ENCODE results near the gene ERICH4.
A peak's percentile ranks its signal among the peaks of the same experiment; 100 is the strongest.

Gene ERICH4

DNA sequence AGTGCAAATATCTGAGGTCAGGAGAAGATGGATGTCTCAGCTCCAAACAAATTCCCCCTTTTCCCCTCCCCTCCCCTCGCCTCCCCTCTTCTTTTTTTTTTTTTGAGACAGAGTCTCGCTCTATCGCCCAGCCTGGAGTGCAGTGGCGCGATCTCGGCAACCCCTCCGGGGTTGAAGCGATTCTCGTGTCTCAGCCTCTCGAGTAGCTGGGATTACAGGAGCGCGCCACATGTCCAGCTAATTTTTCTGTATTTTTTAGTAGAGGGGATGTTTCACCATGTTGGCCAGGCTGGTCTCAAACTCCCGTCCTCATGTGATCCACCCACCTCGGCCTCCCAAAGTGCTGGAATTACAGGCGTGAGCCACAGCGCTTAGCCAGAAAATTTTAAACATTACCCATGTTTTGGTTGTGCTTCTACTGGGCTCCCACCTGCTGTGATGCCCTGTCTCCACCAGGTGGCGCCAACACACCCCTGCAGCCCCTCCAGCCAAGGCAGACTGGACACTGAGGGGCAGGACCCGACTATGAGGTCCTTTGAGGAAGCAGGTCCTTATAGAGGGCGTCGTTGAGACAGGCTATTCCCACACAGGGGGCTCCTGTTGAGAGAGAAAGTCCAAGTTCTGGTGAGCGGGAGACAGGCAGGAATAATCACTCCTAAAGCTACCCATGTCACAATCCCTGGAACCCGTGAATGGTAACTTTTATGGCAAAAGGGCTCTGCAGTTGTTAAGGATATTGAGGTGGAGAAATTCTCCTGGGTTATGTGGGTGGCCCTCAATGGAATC is 6.3 kb downstream of the ERICH4 start:
- H3K9me3 ChIP-seq, result no peaks in the 10 kb centered on the region
- DNase-seq, result peak; percentile 69 to 81
- intact Hi-C loops (cut with DNase I; ENCODE audit: low total_unique reads), result no loop called here
- H3K36me3 ChIP-seq, result no peaks in the 10 kb centered on the region
- peak overlapping the region; percentile 17 to 26 for H3K4me3 ChIP-seq
- no peak overlapping the region for H3K27ac ChIP-seq
- H3K27me3 ChIP-seq, result peaks cover 0 to 7% of the 10 kb centered on the region in 2 donors
- TF ChIP-seq, protein P1, sequence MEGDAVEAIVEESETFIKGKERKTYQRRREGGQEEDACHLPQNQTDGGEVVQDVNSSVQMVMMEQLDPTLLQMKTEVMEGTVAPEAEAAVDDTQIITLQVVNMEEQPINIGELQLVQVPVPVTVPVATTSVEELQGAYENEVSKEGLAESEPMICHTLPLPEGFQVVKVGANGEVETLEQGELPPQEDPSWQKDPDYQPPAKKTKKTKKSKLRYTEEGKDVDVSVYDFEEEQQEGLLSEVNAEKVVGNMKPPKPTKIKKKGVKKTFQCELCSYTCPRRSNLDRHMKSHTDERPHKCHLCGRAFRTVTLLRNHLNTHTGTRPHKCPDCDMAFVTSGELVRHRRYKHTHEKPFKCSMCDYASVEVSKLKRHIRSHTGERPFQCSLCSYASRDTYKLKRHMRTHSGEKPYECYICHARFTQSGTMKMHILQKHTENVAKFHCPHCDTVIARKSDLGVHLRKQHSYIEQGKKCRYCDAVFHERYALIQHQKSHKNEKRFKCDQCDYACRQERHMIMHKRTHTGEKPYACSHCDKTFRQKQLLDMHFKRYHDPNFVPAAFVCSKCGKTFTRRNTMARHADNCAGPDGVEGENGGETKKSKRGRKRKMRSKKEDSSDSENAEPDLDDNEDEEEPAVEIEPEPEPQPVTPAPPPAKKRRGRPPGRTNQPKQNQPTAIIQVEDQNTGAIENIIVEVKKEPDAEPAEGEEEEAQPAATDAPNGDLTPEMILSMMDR (IDR thresholded peaks at IDR 0.05), result peak; percentile 88 to 97
- H3K4me1 ChIP-seq, result peaks cover 0 to 10% (median 3%) of the 10 kb centered on the region in 4 donors

GRCh38 chr19:41449865-41450178 is 6.9 kb downstream of the ERICH4 start:
- TF ChIP-seq, protein P1 (IDR thresholded peaks at IDR 0.05), result no peak
- H3K36me3 ChIP-seq, result no peaks in the 10 kb centered on the region
- no peak overlapping the region for H3K4me3 ChIP-seq
- H3K27ac ChIP-seq, result no peak overlapping the region
- peaks cover 0 to 10% (median 3%) of the 10 kb centered on the region in 4 donors for H3K4me1 ChIP-seq
- peaks cover 0 to 6% of the 10 kb centered on the region in 2 donors for H3K27me3 ChIP-seq
- intact Hi-C loops (cut with DNase I; ENCODE audit: low total_unique reads), result no loop called here
- no peaks in the 10 kb centered on the region for H3K9me3 ChIP-seq
- no peak for DNase-seq

DNA sequence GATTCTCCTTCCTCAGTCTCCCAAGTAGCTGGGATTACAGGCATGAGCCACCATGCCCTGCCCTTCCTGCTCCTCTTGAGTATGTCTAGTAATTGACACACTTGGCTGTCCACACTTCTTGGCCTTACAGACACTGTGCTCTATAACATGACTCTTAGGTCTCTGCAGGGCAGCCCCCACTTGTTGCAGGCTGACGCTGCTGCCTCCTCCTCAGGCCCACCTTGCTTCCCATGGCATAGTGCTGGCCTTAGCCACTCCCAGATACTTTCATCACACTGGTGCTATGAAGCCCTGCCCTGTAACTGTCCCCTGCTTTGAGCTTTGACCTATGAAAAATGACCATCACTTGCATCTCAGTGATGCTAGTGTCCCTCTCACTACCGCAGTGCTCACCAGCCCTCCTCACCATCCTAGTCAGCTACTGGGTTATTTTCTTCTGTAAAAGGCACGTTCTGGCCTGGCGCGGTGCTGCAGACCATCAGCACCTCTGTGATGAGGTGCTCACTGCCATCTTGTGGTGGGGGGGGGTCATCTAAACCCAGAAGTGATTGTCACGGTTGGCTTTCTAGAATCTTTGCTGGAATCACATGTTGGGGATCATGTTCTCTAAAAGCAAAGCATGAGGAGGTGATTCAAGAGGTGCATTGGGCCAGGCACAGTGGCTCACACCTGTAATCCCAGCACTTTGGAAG is 9.8 kb downstream of the ERICH4 start:
- Histone ChIP-seq H3K27ac (no peak overlapping the region), H3K27me3 (no peaks in the 10 kb centered on the region), H3K4me3 (no peak overlapping the region), H3K9me3 (no peaks in the 10 kb centered on the region), H3K4me1 (peaks cover 0 to 15% (median 3%) of the 10 kb centered on the region in 4 donors), H3K36me3 (no peaks in the 10 kb centered on the region)
- TF ChIP-seq, protein P1 (IDR thresholded peaks at IDR 0.05), result no peak
- DNase-seq, result no peak
- intact Hi-C loops (cut with DNase I; ENCODE audit: low total_unique reads), result no loop called here

- Histone ChIP-seq H3K36me3 (no peaks in the 10 kb centered on the region), H3K9me3 (no peaks in the 10 kb centered on the region), H3K27me3 (peaks cover 0 to 22% of the 10 kb centered on the region in 2 donors), H3K4me3 (no peak overlapping the region), H3K27ac (no peak overlapping the region), H3K4me1 (peaks cover 0 to 4% (median 0%) of the 10 kb centered on the region in 4 donors)
- intact Hi-C loops (cut with DNase I; ENCODE audit: low total_unique reads), result no loop called here
- TF ChIP-seq, protein P1 (IDR thresholded peaks at IDR 0.05), result no peak
- DNase-seq, result no peak
These were observed 13.0 kb downstream of the ERICH4 start for GRCh38 chr19:41455936-41456335.

DNA sequence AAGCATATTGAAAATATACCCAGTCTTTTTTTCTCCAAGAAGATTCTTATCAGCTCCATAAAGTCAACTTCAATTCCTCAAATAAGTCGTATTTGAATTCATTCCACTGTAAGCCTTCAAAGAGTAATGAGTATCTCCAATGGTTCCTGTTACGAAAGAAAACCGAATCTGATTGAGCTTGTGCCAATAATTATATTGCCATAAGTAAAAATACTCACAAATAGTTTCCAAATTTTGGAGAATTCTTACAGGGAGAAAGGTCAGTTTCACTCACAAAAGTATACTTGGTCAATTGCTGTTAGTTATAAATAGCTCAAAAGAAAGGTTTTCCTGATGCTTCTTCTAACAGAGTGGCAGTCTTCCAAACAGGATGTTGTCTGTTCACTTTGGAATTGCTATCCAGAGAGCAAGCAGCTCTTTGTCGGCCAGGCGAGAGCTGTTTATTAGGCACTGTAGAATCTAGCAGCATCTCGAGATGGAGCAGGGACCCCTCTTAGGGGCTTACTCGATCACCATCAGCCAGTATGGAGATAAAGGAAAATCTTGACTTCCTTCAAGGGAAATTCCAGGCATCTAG is 13.5 kb downstream of the ERICH4 start:
- TF ChIP-seq, protein P1 (IDR thresholded peaks at IDR 0.05), result no peak
- Histone ChIP-seq H3K4me3 (no peak overlapping the region), H3K27me3 (peaks cover 0 to 27% of the 10 kb centered on the region in 2 donors), H3K27ac (no peak overlapping the region), H3K4me1 (peaks cover 0 to 4% (median 0%) of the 10 kb centered on the region in 4 donors), H3K9me3 (no peaks in the 10 kb centered on the region), H3K36me3 (no peaks in the 10 kb centered on the region)
- no peak for DNase-seq
- intact Hi-C loops (cut with DNase I; ENCODE audit: low total_unique reads), result no loop called here

Measured in tibial artery (tissue), 4 donors.